HG02884 (cell line): ENCODE data around the gene MTHFR.

ENCODE experiments used
- ATAC-seq: cut with Tn5 transposase; IDR thresholded peaks from one replicate; pipeline ENCODE4 v1.9.1; 2021; ENCODE audit warnings: mild to moderate bottlenecking, moderate library complexity; ENCODE audit not compliant: unreplicated experiment

MTHFR gene

DNA sequence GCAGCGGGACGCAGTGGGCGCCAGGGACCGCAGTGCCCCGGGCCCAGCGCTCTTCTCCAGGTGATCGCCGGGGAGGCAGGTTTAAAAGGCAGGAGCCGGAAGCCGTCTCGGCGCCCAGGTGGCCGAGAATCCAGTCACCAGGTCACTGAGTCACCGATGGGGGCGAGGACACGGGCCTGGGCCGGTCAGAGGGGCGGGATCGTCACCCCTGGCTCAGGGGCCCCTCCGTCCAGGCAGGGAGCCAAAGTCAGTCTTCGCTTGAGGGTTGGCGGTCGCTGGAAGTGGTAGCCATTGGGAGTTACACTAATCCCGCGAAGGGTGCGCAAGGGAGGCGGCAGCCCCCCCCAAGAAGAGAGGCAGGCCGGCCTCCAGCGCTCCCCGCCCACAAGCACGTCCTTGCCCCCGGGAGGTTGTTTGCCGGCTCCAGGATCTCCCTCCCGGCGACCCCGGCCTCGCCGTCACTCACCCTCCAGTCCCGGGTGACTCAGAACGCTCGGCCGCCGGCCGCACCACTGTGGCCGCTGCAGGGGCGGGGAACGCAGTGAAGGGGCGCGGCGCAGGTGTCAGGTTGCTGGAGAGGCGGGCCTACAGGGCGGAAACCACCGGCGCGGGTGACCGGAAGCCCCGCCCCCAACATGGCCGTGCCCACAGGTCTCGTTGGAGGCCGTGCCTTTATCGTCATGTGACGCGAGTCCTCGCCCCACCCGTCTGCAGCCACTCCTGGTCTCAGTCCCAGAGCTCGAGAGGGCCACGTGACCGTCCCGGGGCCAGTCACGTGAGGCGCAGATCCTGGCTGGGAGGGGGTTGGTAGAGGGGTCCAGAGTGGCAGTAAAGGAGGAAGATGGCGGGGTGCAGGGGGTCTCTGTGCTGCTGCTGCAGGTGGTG lies at the start of gene MTHFR, which contains the start of gene CLCN6:
MTHFR (minus strand) TSS at position 543 of the 885 bp plus-strand sequence. CDS start 2,848 bp downstream, outside the sequence.
CLCN6 (plus strand) TSS at position 770 of the 885 bp plus-strand sequence; CDS start at position 842, 72 bp downstream.
- peak; percentile 75 for ATAC-seq

DNA sequence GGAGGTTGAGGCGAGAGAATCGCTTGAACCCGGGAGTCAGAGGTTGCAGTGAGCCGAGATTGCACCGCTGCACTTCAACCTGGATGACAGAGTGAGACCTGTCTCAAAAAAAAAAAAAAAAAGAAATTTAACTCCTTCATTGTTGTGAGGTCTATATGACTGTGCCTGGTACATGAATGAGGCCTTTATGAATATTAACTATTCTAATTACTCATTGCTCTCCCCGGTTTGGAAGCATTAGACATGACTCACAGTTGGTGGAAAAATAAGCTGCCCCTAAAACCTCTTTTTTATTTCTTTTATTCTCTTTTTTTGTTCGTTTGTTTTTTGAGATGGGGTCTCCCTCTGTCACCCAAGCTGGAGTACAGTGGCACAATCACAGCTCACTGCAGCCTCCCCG lies 49.7 kb upstream of the MTHFR start:
- ATAC-seq, result no peak

DNA sequence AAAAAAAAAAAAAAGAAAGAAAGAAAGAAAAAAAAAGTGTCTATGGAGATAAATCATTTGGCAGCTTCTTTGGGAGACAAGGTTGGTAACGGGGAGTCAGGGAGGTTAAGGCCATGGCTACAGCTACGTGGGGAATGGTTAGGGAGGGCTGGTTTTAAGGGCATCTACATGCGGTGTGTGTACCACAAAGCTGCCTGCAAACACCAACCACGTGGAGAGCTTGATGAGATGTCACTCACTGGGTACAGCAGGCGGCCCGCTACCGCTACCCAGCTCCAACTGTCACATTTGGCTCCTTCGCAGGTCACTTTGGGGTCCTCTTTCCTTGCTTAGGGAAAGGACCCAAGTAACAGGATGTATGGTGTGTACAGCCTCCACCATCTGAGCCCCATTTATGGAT lies 48.8 kb upstream of the MTHFR start:
- no peak for ATAC-seq

DNA sequence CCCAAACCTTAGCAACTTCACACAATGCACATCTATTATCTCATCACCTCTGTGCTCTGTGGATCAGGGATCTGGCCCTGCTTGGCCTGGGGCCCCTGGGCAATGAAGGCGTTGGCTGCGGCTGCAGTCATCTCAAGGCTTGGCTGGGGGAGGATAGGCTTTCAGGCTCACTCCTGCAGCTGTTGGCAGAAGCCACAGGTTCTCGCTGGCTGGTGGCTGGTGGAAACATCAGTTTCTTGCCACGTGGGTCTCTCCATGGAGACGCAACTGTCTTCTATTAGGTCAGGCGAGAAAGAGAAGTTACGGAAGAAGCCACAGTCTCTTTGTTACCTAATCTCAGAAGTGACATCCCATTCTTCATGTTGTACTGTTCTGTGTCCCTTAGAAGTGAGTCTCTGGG lies 45.4 kb upstream of the MTHFR start:
- ATAC-seq, result no peak

DNA sequence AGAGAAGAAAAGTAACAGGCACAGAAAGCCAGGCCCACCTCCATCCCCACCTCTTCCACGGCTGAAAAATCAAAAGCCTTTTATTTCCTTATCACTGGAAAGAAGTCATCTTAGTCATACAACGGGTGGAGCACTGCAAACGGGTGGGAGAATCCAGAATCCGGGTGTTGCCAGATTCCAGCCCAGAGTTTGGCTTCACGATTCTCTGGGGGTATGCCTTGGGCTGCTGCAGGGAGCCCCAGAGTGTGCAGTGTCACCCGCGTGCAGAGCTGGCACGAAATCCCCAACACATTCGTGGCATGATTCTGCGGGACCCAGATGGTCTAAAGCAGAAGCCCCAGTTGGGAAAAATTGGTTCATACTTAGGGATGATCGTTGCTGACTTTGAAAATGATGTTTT lies 44.4 kb upstream of the MTHFR start:
- ATAC-seq, result no peak

DNA sequence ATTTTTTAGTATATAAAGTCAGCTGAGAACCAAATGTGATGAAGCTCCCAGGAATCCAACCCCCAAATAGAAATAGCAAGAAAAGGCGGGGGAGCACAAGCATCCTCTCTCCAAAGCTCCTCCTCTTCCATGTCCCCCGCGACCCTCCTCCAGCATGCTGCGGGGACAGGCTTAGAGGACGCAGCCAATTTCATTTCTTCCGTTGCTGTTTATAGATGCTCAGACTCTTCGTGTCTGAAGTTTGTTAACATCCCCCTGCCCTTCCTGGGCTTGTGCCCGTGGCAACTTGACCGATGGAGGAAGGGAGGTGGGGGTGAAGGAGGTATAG lies 42.6 kb upstream of the MTHFR start:
- ATAC-seq, result no peak

DNA sequence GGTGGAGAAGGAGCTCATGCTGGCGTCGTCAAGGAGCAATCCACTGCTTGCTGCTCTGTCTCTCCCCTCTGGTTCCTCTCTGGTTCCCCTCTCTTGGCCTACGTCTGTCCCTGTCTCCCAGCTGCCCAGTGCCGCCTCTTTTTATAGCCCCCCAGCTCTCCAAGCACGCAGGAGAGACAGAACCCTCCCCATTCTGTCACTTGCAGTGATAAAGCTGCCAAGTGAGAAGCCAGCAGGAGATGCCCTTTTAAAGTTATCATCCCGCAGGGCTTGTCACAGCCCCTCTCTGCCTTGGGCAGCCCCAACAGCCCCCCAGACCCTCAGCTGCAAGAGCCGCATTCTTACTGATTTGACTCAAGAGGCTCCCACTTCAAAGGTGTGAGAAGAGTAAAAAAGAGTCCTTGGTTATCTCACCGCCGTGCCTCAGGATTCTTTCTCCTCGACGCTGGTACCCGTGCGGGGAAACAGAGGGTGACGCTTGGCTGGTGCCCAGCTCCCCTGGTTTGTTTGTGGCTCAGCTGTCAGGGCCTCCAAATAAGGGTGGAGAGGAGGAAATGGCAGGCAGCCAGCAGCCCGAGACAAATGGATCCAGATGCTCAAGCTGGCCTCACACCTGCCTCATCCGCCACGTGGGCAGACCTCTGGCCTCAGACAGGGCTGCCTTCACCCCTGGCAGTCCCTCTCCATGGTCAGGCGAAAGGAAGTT lies 42.1 kb upstream of the MTHFR start, which contains the start of gene NPPA:
NPPA (minus strand) TSS at position 117 of the 706 bp plus-strand sequence; CDS start at position 18, 99 bp downstream.
- ATAC-seq, result no peak

DNA sequence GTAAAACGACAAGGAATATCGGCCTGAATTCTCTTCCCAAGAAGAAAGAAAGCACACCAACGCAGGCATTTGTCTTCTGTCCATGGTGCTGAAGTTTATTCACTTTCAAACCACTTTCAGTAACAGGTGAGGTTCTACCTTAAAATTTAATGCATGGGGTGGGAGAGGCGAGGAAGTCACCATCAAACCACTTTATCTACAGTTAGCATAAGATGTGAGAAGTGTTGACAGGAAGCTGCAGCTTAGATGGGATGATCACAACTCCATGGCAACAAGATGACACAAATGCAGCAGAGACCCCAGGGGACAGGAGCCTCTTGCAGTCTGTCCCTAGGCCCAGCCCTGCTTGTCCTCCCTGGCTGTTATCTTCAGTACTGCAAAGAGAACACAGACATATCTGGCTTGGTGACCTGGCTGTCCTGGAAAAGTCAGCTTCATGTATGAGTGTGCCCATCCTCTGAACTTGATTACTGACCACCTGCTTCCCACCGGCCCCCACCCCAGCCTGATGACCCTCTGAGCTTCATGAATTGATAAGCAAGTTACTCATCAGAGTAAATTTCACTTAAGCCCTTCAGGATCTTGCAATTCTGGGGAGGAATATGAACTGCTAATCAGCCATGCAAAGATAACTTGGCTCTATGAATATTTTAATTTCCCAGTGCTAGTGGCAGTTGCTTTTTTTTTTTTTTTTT lies 40.0 kb upstream of the MTHFR start:
- no peak for ATAC-seq

DNA sequence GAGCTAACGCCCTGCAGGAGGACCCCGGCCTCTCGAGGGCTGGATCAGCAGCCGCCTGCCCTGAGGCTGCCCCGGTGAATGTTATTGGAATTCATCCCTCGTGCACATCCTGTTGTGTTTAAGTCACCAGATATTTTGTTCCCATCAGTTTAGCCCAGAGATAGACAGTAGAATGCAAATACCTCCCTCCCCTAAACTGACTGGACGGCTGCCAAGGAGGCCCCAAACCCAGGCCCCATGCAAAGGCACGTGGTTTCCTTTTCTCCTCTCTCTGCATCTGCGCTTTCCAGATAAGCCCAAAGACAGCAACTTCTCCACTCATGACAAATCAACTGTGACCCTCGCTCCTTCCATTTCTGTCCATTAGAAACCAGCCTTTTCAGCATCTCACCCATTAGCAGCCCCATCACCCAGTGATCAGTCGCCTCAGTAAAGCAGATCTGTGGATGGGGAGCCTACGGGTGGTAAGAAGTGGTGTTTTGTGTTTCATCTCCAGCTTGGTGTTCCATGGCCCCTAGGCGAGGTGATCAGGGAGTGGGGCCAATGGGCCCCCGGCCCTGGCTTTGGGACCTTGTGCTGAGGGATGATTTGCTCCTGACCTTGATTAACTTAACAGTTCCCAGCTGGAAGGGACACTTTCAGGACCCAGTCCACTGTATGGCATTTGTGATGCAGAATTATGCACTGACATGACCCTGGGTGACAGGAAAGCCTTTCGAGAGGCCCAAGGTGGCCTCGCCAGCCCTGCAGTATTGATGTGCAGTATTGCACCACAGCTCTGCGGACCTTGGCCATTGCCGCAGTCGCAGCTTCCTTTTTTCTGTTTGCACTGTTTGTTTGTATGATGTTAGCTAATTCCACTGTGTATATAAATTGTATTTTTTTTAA lies 36.6 kb upstream of the MTHFR start:
- no peak for ATAC-seq

DNA sequence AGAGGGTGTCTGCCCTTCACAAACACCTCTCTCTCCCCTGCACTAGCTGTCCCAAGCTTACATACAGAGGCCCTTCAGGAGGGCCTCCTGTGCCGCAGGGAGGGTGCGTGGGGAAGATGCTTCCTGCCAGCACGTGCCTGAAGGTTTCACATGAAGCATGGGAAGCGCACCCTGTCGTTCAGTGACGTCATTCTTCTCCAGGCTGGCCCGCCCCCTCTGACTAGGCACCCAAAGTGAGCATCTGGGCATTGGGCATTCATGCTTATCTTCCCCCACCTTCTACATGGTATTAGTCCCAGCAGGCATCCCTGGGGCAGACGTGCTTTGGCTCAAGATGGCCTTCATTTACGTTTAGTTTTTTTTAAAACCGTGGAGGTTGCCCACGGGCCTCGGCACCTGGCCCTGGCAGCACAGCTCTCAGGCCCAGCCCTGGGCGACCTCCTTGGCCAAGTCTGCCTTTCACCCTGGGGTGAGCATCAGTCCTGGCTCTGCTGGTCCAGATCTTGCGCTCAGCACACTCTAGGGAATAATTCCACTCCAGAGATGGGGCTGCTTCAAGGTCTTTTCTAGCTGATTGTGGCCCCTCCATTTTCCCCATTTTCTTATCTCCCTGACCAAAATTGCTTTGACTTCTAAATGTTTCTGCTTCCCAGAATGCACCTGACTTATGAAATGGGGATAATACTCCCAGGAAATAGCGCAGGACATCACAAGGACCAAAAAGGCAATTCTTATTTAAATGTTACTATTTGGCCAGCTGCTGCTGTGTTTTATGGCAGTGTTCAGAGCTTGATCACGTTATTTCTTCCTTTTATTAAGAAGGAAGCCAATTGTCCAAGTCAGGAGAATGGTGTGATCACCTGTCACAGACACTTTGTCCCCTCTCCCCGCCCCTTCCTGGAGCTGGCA lies 35.7 kb upstream of the MTHFR start:
- ATAC-seq, result no peak

DNA sequence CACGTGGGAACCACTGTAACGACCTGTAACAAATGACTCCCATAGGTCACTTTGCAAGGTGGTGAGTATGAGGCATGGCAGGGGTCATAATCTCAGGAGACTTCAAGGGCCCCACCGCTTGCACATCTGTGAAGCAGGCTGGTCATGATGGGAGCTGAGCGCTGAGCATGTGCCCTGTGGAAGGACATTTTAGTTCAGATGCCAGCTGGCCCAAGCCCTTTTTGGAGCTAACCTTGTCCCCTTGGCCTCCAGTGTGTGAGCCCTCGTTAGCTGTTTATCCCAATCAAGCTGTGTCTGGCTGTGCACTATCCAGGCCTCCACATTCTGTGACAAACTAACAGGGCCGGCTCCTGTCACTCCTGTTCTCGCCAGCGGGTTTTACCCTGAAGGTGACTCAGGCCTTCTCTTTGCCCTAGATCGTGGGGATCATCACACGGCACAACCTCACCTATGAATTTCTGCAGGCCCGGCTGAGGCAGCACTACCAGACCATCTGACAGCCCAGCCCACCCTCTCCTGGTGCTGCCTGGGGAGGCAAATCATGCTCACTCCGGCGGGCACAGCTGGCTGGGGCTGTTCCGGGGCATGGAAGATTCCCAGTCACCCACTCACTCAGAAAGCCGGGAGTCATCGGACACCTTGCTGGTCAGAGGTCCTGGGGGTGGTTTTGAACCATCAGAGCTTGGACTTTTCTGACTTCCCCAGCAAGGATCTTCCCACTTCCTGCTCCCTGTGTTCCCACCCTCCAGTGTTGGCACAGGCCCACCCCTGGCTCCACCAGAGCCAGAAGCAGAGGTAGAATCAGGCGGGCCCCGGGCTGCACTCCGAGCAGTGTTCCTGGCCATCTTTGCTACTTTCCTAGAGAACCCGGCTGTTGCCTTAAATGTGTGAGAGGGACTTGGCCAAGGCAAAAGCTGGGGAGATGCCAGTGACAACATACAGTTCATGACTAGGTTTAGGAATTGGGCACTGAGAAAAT lies 34.3 kb upstream of the MTHFR start:
- ATAC-seq, result no peak

DNA sequence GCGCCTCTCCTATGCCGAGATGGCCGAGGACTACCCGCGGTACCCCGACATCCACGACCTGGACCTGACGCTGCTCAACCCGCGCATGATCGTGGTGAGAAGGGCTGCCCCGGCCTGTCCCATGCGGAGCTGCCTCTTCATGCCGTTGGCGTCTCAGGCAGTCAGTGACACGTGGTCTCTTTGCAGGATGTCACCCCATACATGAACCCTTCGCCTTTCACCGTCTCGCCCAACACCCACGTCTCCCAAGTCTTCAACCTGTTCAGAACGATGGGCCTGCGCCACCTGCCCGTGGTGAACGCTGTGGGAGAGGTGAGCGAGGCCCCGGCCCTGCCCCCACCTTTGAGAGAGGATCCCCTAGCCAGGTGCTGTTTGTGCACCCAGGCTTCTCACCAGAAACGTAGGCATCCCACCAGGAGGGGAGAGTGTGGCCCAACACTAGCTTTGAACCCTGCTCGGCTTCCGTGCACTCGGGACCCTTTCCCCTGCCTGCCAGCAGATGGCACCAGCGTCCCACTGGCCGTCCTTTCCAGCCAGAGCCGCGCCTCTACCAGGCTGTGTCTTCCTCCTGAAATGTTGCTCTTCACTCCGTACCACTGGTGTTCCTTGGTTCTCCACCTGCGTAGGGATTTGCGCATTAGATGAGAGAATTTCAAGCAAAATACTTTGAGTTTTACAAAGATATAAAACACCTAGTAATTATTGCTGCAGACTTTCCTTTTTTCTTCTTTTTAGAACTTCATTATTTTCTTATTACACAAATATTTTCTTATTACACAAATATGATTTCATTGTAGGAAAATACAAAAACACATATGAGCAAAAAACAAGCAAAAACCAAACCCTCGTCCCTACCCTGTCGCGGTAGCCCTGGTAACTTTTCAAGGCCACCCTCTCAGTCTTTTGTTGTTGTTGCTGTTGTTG lies 32.8 kb upstream of the MTHFR start:
- no peak for ATAC-seq

DNA sequence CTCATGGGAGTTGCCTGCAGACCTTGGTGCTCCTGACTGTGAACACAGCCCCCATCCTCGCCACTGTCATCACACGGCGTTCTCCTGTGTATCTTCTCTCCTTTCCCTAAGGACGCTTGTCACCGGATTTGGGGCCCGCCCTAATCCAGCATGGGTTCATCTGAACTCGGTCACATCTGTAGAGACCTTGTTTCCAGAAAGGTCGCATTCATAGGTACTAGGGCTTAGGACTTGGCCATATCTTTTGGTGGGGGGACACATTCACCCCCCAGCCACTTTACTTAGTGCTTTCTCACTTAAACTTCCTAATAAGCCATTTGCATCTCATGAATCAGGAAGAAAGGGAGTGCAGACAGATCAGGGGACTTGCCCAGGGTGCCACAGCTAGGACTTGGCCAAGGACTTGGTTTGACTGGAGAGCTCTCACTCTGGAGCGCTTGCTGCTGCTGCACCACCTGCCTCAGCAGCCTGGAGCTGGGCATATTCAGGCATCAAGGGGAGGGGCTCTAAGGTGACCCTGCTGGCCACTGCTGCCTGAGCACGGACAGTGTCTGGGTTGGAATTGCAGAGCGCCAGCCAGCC lies 32.1 kb upstream of the MTHFR start:
- no peak for ATAC-seq

DNA sequence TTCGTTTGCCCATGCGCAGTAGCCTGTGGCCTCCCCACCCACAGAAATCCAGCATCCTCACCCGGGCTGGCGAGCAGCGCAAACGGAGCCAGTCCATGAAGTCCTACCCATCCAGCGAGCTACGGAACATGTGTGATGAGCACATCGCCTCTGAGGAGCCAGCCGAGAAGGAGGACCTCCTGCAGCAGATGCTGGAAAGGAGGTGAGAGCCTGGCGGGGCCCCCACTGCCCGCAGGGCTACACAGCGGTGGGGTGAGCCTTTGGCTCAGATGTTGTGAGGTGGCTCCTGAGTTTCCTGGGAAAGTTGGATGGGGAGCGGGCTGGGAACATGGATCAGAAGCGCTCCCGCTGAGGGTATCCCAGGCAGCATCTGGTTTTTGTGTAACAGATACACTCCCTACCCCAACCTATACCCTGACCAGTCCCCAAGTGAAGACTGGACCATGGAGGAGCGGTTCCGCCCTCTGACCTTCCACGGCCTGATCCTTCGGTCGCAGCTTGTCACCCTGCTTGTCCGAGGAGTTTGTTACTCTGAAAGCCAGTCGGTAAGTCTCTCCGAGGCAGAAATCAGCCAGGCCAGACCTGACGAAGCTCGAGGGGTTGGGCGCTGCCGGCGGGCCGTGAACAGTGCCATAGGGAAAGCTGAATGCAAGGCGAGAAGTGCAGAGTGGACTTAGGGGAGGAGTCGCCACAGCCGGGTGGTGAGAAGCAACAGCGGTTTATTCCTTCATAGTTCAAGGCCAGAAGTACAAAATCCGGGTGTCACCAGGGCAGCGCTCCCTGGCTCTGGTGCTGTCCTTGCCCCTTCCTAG lies 31.4 kb upstream of the MTHFR start:
- no peak for ATAC-seq

DNA sequence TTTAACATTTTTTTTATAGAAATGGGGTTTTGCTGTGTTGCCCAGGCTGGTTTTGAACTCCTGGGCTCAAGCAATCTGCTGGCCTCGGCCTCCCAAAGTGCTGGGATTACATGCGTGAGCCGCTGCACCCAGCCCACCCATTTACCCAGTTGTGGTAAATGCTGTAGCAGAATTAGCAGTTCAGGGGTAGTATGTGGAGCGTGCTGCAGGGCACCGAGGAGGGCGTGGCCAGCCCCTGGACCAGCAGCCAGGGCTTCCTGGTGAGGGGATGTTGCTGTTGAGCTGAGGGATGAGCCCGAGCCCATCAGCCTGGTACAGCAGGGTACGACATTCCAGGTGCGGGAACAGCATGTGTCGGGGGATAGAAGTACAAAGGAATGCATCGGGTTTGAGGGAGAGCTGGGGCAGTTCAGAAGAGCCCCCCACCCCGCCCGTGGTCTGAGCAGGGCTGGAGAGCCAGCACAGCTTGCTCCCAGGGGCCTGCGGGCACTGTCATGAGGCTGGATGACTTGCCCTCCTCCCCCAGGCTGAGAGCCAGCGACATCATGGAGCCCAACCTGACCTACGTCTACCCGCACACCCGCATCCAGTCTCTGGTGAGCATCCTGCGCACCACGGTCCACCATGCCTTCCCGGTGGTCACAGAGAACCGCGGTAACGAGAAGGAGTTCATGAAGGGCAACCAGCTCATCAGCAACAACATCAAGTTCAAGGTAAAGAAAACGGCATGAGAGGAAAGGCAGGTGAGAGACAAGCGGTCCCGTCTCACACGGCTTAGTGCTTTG lies 29.9 kb upstream of the MTHFR start:
- ATAC-seq, result no peak
